Measurements from ENCODE around the gene WDHD1. TPM values are rescaled to one million over a fixed set of nuclear protein-coding genes. Genes with fewer than 3 reads are reported as not detected.
A peak's percentile ranks its signal among the peaks of the same experiment; 100 is the strongest.
"Not testable (repeated sequence)": the region's sequence is repeated elsewhere in the genome, so short reads cannot be mapped to it uniquely, and the experiment has no call there.

WDHD1 gene
- total and polyA plus RNA-seq, 4 experiments from 2014 or later: 1.4 to 4.1 (median 3.6) TPM

GRCh38 chr14:54974788-54975414 lies 52.0 kb downstream of the WDHD1 start:
- Histone ChIP-seq H3K4me3 (ENCODE audit: low read length in 2 of 2) (no peak overlapping the region), H3K36me3 (ENCODE audit: insufficient read depth, low read length) (no peaks in the 10 kb centered on the region), H3K4me1 (ENCODE audit: insufficient read depth, low read length) (no peaks in the 10 kb centered on the region), H3K27ac (ENCODE audit: low read depth, low read length) (no peak overlapping the region), H3K27me3 (ENCODE audit: insufficient read depth, low read length) (no peaks in the 10 kb centered on the region), H3K9me3 (ENCODE audit: control insufficient read depth in 1 of 2, low read length in 2 of 2) (no peaks in the 10 kb centered on the region)
- H3K27me3 Mint-ChIP-seq: no peaks in the 10 kb centered on the region
- H3K9me3 Mint-ChIP-seq: no peaks in the 10 kb centered on the region
- DNase-seq: no peak
- peak overlapping the region in 2 of 7 donors; percentile 24 to 73 for H3K27ac Mint-ChIP-seq
- no peaks in the 10 kb centered on the region for H3K36me3 Mint-ChIP-seq
- no peaks in the 10 kb centered on the region for H3K4me1 Mint-ChIP-seq
- no peak overlapping the region for H3K4me3 Mint-ChIP-seq
- CTCF ChIA-PET (ENCODE audit: partially characterized antibody): no interaction called here
- POLR2A ChIA-PET (ENCODE audit: partially characterized antibody): no interaction called here
- intact Hi-C loops (cut with micrococcal nuclease): no loop called here

GRCh38 chr14:54967496-54967895 lies 59.4 kb downstream of the WDHD1 start:
- Mint-ChIP-seq H3K27me3 (no peaks in the 10 kb centered on the region), H3K4me3 (no peak overlapping the region), H3K9me3 (no peaks in the 10 kb centered on the region), H3K36me3 (peaks cover 3 to 20% of the 10 kb centered on the region in 2 donors), H3K4me1 (no peaks in the 10 kb centered on the region), H3K27ac (no peak overlapping the region)
- CTCF ChIA-PET (ENCODE audit: partially characterized antibody): no interaction called here
- Histone ChIP-seq H3K9me3 (ENCODE audit: control insufficient read depth in 1 of 2, low read length in 2 of 2) (no peaks in the 10 kb centered on the region), H3K27me3 (ENCODE audit: insufficient read depth, low read length) (no peaks in the 10 kb centered on the region), H3K4me3 (ENCODE audit: low read length in 2 of 2) (no peak overlapping the region), H3K27ac (ENCODE audit: low read depth, low read length) (no peak overlapping the region), H3K4me1 (ENCODE audit: insufficient read depth, low read length) (no peaks in the 10 kb centered on the region), H3K36me3 (ENCODE audit: insufficient read depth, low read length) (no peaks in the 10 kb centered on the region)
- intact Hi-C loops (cut with micrococcal nuclease): no loop called here
- POLR2A ChIA-PET (ENCODE audit: partially characterized antibody): no interaction called here
- DNase-seq: no peak

DNA sequence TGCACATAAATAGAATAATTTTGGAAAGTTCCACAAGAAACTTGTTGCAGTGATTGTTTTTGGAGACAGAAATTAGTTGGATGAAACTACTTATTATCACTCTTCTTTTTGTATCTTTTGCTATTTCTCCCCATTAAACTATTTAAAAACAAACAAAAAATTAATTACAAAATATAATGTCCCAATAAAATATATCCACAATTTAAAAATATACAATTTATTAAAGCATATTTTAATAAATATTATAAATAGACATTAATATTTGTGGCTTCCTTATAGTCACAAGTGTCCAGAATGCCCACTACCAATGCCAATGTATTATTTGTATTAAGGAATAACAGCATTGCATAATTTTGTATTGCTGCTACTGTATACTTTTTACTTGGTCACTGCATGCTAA lies 71.8 kb downstream of the WDHD1 start:
- Histone ChIP-seq H3K4me3 (ENCODE audit: low read length in 2 of 2) (no peak overlapping the region), H3K36me3 (ENCODE audit: insufficient read depth, low read length) (no peaks in the 10 kb centered on the region), H3K27ac (ENCODE audit: low read depth, low read length) (no peak overlapping the region), H3K27me3 (ENCODE audit: insufficient read depth, low read length) (no peaks in the 10 kb centered on the region), H3K9me3 (ENCODE audit: control insufficient read depth in 1 of 2, low read length in 2 of 2) (no peaks in the 10 kb centered on the region), H3K4me1 (ENCODE audit: insufficient read depth, low read length) (no peaks in the 10 kb centered on the region)
- CTCF ChIA-PET (ENCODE audit: partially characterized antibody): interaction anchor here (1.6 kb wide), 1 partner anchor 60 kb away, joined by 3 read pairs; no protein-coding TSS in a partner anchor
- Mint-ChIP-seq H3K9me3 (no peaks in the 10 kb centered on the region), H3K36me3 (peaks cover 0 to 6% of the 10 kb centered on the region in 2 donors), H3K27ac (no peak overlapping the region), H3K27me3 (no peaks in the 10 kb centered on the region), H3K4me3 (no peak overlapping the region), H3K4me1 (peaks cover 0 to 1% (median 0%) of the 10 kb centered on the region in 4 donors)
- intact Hi-C loops (cut with micrococcal nuclease): no loop called here
- DNase-seq: no peak
- POLR2A ChIA-PET (ENCODE audit: partially characterized antibody): no interaction called here

DNA sequence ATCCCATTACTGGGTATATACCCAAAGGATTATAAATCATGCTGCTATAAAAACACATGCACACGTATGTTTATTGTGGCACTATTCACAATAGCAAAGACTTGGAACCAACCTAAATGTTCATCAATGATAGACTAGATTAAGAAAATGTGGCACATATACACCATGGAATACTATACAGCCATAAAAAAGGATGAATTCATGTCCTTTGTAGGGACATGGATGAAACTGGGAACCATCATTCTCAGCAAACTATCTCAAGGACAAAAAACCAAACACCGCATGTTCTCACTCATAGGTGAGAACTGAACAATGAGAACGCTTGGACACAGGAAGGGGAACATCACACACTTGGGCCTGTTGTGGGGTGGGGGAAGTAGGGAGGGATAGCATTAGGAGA lies 73.3 kb downstream of the WDHD1 start:
- H3K4me3 Mint-ChIP-seq; H3K36me3 ChIP-seq (ENCODE audit: insufficient read depth, low read length); H3K4me1 Mint-ChIP-seq; H3K9me3 Mint-ChIP-seq; POLR2A ChIA-PET (ENCODE audit: partially characterized antibody); H3K27ac Mint-ChIP-seq; DNase-seq; H3K27me3 Mint-ChIP-seq; H3K36me3 Mint-ChIP-seq; H3K4me1 ChIP-seq (ENCODE audit: insufficient read depth, low read length); CTCF ChIA-PET (ENCODE audit: partially characterized antibody); H3K9me3 ChIP-seq (ENCODE audit: control insufficient read depth in 1 of 2, low read length in 2 of 2); H3K27ac ChIP-seq (ENCODE audit: low read depth, low read length); intact Hi-C loops (cut with micrococcal nuclease); H3K4me3 ChIP-seq (ENCODE audit: low read length in 2 of 2); H3K27me3 ChIP-seq (ENCODE audit: insufficient read depth, low read length): not testable (repeated sequence)

GRCh38 chr14:54952803-54953202 lies 74.1 kb downstream of the WDHD1 start:
- H3K9me3 ChIP-seq (ENCODE audit: control insufficient read depth in 1 of 2, low read length in 2 of 2); H3K4me1 Mint-ChIP-seq; H3K9me3 Mint-ChIP-seq; H3K27me3 Mint-ChIP-seq; H3K4me3 Mint-ChIP-seq; H3K36me3 ChIP-seq (ENCODE audit: insufficient read depth, low read length); POLR2A ChIA-PET (ENCODE audit: partially characterized antibody); H3K27me3 ChIP-seq (ENCODE audit: insufficient read depth, low read length); DNase-seq; H3K27ac ChIP-seq (ENCODE audit: low read depth, low read length); H3K36me3 Mint-ChIP-seq; H3K4me1 ChIP-seq (ENCODE audit: insufficient read depth, low read length); intact Hi-C loops (cut with micrococcal nuclease); CTCF ChIA-PET (ENCODE audit: partially characterized antibody); H3K4me3 ChIP-seq (ENCODE audit: low read length in 2 of 2): not testable (repeated sequence)
- H3K27ac Mint-ChIP-seq: peak overlapping the region in 2 of 7 donors; percentile 12 to 49

GRCh38 chr14:54947230-54947629 lies 79.7 kb downstream of the WDHD1 start:
- H3K4me3 ChIP-seq (ENCODE audit: low read length in 2 of 2): no peak overlapping the region
- no peaks in the 10 kb centered on the region for H3K27me3 Mint-ChIP-seq
- intact Hi-C loops (cut with micrococcal nuclease): no loop called here
- H3K4me1 ChIP-seq (ENCODE audit: insufficient read depth, low read length): peaks cover 26% of the 10 kb centered on the region
- ChIA-PET POLR2A (ENCODE audit: partially characterized antibody) (no interaction called here), CTCF (ENCODE audit: partially characterized antibody) (interaction anchor here (1.4 kb wide), 1 partner anchor 44 kb away, joined by 3 read pairs; the partner anchor contains the start of gene GCH1)
- H3K9me3 ChIP-seq (ENCODE audit: control insufficient read depth in 1 of 2, low read length in 2 of 2): no peaks in the 10 kb centered on the region
- no peaks in the 10 kb centered on the region for H3K36me3 ChIP-seq (ENCODE audit: insufficient read depth, low read length)
- DNase-seq: peak in 4 of 5 donors; percentile 1 to 16 (median 12)
- no peaks in the 10 kb centered on the region for H3K27me3 ChIP-seq (ENCODE audit: insufficient read depth, low read length)
- peak overlapping the region in 3 of 7 donors; percentile 22 to 87 (median 70) for H3K27ac Mint-ChIP-seq
- H3K4me3 Mint-ChIP-seq: peak overlapping the region in 3 of 8 donors; percentile 53 to 65 (median 55)
- H3K4me1 Mint-ChIP-seq: peaks cover 5 to 24% (median 7%) of the 10 kb centered on the region in 4 donors
- peaks cover 0 to 9% (median 3%) of the 10 kb centered on the region in 8 donors for H3K9me3 Mint-ChIP-seq
- H3K27ac ChIP-seq (ENCODE audit: low read depth, low read length): no peak overlapping the region
- peaks cover 0 to 3% of the 10 kb centered on the region in 2 donors for H3K36me3 Mint-ChIP-seq

- no peaks in the 10 kb centered on the region for H3K27me3 ChIP-seq (ENCODE audit: insufficient read depth, low read length)
- Mint-ChIP-seq H3K4me3 (no peak overlapping the region), H3K4me1 (peaks cover 5 to 24% (median 7%) of the 10 kb centered on the region in 4 donors), H3K27ac (peak overlapping the region in 2 of 7 donors; percentile 55 to 66), H3K9me3 (peaks cover 0 to 9% (median 3%) of the 10 kb centered on the region in 8 donors), H3K36me3 (peaks cover 0 to 3% of the 10 kb centered on the region in 2 donors), H3K27me3 (no peaks in the 10 kb centered on the region)
- CTCF ChIA-PET (ENCODE audit: partially characterized antibody): interaction anchor here (1.0 kb wide), 1 partner anchor 43 kb away, joined by 5 read pairs; no protein-coding TSS in a partner anchor
- no peaks in the 10 kb centered on the region for H3K9me3 ChIP-seq (ENCODE audit: control insufficient read depth in 1 of 2, low read length in 2 of 2)
- no peak overlapping the region for H3K27ac ChIP-seq (ENCODE audit: low read depth, low read length)
- peaks cover 26% of the 10 kb centered on the region for H3K4me1 ChIP-seq (ENCODE audit: insufficient read depth, low read length)
- no peak for DNase-seq
- no peaks in the 10 kb centered on the region for H3K36me3 ChIP-seq (ENCODE audit: insufficient read depth, low read length)
- intact Hi-C loops (cut with micrococcal nuclease): no loop called here
- POLR2A ChIA-PET (ENCODE audit: partially characterized antibody): no interaction called here
- no peak overlapping the region for H3K4me3 ChIP-seq (ENCODE audit: low read length in 2 of 2)
These were observed 80.4 kb downstream of the WDHD1 start for GRCh38 chr14:54946500-54946899.

All from CD4-positive, alpha-beta memory T cell (primary cell).